NCI-H2196 treated with DMSO at 0.1 percent for 48 hours (cell line): ENCODE measurements around the gene RAB12.
A peak's percentile ranks its signal among the peaks of the same experiment; 100 is the strongest.
"Not testable (repeated sequence)": the region's sequence is repeated elsewhere in the genome, so short reads cannot be mapped to it uniquely, and the experiment has no call there.

Experiments used
- DNase-seq: peaks from one replicate; lab custom pipeline; 2025; ENCODE audit not compliant: unreplicated experiment; lab: John Stamatoyannopoulos, UW

RAB12 gene

GRCh38 chr18:8608795-8609658 is at the start of gene RAB12:
Gene RAB12, plus strand, starts transcription at chr18:8609437. Its CDS starts 3 bp downstream, at chr18:8609440.
- DNase-seq: peak; percentile 90

- no peak for DNase-seq
These were observed 49.5 kb upstream of the RAB12 start for GRCh38 chr18:8559612-8560186.

- DNase-seq: no peak
These were observed 47.9 kb upstream of the RAB12 start for GRCh38 chr18:8561123-8561910.

DNA sequence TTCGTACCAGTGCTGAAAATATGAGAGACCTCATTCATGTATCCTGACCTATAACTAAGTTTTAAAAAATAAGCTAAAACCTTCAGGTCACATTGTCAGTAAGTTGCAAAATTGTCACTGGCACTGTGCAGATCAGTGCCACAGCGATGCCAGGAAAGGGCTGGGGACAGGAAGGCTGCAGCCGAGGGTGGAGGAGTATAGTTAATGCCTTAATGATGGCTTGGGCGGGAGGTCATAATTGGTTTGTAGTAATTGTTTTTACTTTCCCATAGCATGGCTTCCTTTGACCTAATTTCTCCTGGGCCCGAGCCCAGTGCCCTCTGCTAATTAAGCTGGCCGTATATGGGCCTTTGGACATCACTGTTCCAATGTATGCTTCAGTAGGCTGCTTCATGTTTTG is 47.2 kb upstream of the RAB12 start:
- no peak for DNase-seq

DNA sequence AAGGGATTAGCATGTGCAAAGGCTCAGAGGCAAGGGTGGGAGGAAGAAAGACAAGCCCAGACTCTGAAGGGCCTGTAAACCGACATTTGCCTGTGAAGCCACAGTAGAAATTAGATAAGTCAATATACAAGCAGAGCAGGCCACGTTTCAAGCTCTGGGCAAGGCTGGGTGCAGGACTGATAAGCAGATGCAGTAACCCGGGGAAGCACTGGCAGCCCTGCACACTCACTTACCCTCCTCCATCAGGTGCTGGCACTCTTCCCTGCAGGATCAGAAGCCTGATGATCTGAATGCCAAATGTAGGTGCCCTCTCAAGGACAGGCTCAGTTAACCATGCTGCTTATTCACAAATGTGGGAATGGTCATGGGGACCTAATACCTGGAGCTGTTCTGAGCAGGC is 46.3 kb upstream of the RAB12 start:
- DNase-seq: no peak

GRCh38 chr18:8571399-8571798 is 37.8 kb upstream of the RAB12 start:
- DNase-seq: no peak

DNA sequence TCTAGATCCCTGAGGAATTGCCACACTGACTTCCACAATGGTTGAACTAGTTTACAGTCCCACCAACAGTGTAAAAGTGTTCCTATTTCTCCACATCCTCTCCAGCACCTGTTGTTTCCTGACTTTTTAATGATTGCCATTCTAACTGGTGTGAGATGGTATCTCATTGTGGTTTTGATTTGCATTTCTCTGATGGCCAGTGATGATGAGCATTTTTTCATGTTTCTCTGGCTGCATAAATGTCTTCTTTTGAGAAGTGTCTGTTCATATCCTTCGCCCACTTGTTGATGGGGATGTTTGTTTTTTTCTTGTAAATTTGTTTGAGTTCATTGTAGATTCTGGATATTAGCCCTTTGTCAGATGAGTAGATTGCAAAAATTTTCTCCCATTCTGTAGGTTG is 35.5 kb upstream of the RAB12 start:
- not testable (repeated sequence) for DNase-seq

DNA sequence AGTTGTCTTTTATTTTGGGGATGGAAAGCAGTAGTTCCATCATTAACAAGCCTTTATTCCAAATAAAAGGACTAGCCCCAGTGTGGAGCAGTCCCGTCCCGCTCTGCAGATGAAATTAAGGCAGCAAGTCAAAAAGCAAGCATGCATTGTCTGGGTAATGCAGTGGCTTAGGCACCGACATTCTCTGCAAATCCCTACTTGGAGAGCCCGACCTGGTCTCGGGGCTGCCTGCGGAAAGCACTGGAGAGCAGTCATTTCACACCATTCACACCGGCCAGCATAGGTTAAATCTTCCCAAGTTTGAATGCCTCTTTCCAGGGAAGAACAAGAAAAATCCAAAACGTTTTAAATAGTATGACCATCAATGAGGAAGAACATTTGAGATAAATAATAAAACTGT is 24.4 kb upstream of the RAB12 start:
- DNase-seq: no peak

DNA sequence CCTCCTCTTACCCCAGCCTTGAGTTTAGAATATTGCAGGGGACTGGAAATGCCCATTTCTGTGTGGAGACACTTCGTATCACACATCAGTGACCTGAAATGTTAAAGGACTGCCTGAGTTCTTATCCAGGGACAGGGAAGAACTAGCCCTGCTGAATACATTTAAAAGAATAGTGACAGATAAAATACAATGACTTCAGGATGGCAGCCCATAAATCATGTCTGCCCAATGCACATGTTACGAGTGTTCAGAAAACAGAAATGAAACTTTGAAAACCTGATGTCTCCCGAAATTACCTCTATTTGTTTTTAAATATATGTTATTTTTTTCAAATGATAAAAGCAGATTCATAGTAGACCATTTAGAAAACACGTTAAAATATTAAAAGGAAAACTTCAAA is 22.3 kb upstream of the RAB12 start:
- no peak for DNase-seq

GRCh38 chr18:8595445-8595844 is 13.8 kb upstream of the RAB12 start:
- DNase-seq: no peak

- DNase-seq: no peak
These were observed 7.8 kb upstream of the RAB12 start for GRCh38 chr18:8601277-8602032.

- DNase-seq: no peak
These were observed 7.2 kb upstream of the RAB12 start for GRCh38 chr18:8602040-8602439.

DNA sequence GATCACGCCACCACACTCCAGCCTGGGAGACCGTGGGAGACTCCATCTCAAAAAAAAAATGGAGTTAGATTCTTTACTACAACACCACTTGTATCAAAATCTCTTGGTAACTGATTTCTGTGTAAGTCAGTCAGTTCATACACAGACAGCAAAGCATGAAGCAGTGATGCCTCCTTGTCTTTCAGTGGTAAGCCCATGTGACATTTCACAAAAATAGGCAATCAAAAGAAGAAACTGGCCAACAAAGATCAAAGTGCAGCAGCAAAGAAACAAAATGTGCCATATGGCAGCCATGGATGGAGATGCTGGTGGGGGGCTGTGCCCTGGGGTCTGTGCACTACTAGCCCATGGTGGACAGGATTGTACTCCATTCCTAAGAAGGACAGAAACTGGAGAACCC is 6.7 kb upstream of the RAB12 start:
- no peak for DNase-seq

GRCh38 chr18:8603663-8604520 is 5.3 kb upstream of the RAB12 start:
- DNase-seq: no peak

- DNase-seq: no peak
These were observed 3.3 kb upstream of the RAB12 start for GRCh38 chr18:8605974-8606373.

DNA sequence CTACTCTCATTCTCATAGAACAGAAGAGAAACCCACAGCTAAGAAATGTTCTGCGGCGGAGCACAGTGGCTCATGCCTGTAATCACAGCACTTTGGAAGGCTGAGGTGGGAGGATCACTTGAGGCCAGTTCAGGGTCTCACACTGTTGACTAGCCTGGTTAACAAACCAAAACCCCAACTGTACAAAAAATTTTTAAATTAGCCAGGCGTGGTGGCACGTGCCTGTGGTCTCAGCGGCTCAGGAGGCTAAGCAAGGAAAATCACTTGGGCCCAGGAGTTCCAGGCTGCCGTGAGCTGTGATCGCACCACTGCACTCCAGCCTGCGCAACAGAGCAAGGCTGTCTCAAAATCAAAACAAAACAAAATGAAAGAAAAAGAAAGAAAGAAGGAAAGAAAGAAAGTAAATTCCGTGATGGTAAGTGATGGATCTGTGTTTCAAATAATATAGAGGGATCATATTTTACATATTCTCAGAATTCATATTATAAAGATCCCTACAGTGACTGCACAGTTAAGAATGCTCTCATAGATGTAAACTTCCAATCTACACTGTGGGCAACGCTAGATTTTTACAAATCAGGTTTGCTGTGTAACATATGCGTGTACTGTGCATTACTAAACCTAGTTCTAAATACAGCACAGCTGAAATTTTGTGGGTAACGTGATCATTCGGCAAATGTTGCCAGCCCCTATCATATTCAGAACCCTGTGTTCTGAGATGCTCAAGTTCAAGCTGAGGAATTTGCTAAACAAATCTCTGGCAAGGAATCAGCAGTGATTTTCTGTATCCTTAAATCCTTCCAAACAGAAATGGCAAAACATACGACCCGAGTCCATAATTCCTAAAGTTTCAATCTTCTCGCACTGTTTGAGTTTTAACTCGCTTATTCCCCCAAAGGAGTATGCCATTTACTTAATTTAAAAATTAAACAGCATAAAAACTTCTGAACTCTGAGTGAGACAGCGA is 1.2 kb upstream of the RAB12 start:
- DNase-seq: no peak

DNA sequence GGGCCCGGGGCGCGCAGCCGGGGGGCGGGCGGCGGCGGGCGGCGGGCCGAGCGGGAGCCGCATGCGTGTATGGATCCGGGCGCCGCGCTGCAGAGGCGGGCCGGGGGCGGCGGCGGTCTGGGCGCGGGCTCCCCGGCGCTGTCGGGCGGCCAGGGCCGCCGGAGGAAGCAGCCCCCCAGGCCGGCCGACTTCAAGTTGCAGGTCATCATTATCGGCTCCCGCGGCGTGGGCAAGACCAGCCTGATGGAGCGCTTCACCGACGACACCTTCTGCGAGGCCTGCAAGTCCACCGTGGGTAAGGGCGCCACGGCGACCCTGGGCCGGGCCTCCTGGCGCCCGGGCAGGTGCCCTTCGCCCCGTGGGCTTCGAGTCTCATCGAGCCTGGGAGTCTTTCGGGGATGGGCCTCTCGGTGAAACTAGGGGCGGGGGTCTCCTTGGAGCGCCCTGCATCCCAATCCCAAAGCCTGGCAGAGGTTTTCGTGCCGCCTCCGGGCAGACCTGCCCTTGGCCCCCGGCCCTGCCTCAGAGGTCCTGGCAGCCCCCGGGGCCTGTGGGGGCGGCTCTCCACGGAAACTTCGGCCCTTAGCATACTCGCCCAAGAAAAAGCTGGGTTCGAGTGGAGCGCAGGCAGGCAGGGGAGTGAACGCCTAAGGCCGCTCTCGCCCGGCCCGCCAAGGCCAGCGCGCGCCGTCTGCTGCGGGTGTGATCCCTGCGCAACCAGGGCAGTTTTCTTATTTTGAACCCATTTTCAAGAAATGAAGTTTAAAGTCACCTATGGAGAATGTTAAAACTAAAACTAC is 622 bp downstream of the RAB12 start:
- DNase-seq: no peak

GRCh38 chr18:8610459-8610851 is 1.2 kb downstream of the RAB12 start:
- DNase-seq: no peak
